GM19395 (cell line): ENCODE measurements around the gene CBY2.
"Not testable (repeated sequence)": the region's sequence is repeated elsewhere in the genome, so short reads cannot be mapped to it uniquely, and the experiment has no call there.

Experiments used
- ATAC-seq: cut with Tn5 transposase; IDR thresholded peaks from one replicate; pipeline ENCODE4 v1.9.1; 2021; ENCODE audit warnings: mild to moderate bottlenecking, moderate library complexity; ENCODE audit not compliant: unreplicated experiment

The CBY2 gene, protein sequence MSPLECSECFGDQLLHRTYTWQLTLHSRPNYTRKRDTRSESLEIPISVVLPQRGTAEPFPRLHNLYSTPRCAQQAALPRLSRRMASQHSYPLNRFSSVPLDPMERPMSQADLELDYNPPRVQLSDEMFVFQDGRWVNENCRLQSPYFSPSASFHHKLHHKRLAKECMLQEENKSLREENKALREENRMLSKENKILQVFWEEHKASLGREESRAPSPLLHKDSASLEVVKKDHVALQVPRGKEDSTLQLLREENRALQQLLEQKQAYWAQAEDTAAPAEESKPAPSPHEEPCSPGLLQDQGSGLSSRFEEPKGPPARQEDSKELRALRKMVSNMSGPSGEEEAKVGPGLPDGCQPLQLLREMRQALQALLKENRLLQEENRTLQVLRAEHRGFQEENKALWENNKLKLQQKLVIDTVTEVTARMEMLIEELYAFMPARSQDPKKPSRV

GRCh38 chr13:45702088-45702487 is at the start of gene CBY2:
Gene CBY2 (plus strand): TSS chr13:45702320. CDS start chr13:45702391, 71 bp downstream.
- no peak for ATAC-seq

GRCh38 chr13:45654633-45655349 is 47.3 kb upstream of the CBY2 start:
- ATAC-seq, result no peak

- no peak for ATAC-seq
Measured at GRCh38 chr13:45658586-45659235, 43.4 kb upstream of the CBY2 start.

- no peak for ATAC-seq
Measured at GRCh38 chr13:45659536-45659935, 42.6 kb upstream of the CBY2 start.

DNA sequence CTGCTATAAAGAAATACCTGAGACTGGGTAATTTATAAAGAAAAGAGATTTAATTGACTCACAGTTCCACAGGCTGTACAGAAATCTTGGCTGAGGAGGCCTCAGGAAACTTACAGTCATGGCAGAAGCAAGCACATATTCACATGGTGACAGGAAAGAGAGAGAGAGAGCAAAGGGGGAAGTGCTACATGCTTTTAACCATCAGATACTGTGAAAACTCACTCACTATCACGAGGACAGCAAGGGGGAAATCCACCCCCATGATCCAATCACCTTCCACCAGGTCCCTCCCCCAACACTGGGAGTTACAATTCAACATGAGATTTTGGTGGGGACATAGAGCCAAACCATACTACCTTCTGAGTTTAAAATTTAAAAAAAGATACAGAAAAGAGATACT is 41.7 kb upstream of the CBY2 start:
- ATAC-seq, result not testable (repeated sequence)

DNA sequence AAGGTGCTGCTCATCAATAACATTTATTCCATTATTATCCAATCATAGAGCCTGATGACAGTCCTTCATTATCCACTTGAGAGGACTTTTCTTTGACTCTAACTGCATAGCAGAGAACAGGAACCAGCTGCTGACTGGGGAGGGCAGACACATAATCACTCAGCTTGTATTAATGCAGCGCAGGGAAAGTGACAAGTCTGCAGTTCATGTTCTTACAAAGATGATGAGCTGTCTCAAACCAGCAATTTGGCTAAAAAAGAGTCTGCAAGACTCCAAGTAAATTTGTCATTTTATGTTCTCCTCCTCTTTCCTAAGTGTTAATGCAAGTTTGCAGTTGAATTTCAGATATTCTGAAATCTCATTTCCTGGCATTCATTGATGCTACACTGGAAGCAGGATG is 40.0 kb upstream of the CBY2 start:
- ATAC-seq, result no peak

DNA sequence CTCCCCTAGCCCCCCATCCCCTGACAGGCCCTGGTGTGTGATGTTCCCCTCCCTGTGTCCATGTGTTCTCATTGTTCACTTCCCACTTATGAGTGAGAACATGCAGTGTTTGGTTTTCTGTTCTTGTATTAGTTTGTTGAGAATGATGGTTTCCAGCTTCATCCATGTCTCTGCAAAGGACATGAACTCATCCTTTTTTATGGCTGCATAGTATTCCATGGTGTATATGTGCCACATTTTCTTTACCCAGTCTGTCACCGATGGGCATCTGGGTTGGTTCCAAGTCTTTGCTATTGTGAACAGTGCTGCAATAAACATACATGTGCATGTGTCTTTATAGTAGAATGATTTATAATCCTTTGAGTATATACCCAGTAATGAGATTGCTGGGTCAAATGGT is 39.2 kb upstream of the CBY2 start:
- not testable (repeated sequence) for ATAC-seq

GRCh38 chr13:45669626-45670025 is 32.5 kb upstream of the CBY2 start:
- ATAC-seq, result not testable (repeated sequence)

DNA sequence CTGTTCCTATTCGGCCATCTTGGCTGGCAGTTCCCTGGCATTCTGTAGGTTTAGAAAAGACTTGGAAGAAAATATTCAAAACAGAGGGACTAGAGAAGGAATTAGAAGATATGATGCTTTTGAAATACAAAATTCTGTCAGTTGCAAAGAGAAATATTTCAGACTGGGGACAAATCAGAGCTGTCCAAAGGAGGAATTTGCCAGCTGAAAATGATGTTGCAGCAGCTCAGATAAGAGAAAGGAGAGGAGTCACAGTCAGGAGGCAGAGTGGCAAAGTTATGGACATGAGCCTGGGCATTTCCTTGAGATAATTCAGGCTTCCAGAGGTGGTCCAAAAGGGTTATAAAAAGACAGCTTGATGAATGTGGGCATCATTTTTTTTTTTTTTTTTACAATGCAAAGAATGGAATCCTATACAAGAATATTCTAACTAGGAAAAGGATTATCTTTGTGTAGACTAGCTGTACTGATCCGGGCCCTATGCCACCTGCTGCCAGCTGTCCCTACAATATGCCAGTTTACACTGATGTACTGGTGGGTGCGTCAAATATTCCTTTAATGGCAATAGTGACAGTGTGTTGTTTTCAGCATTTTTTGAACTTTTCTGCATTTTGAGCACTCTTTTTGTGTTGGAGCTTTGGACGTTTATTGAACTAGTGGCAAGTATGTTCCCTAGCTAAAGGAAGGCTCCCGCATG is 31.8 kb upstream of the CBY2 start:
- ATAC-seq, result no peak

DNA sequence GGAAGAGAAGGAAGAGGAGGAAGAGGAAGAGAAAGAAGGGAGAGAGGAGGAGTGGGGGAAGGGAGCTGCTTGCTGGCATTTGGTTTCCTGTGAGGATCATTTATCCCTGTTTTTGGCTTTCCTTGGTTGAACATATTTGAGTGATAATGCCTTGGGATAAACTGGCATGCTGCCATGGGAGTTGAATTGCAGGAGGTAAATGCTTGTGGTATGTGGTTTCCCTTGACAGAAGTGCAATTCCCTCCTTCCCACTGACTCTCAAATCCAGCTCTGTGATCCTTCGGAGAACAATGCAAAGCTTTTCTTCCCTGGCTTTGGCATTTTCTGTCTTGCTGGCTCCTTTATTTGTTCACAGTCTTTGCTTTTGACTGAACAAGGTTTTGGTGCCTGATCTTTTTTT is 27.2 kb upstream of the CBY2 start:
- ATAC-seq, result no peak

GRCh38 chr13:45678282-45678681 is 23.8 kb upstream of the CBY2 start:
- no peak for ATAC-seq

DNA sequence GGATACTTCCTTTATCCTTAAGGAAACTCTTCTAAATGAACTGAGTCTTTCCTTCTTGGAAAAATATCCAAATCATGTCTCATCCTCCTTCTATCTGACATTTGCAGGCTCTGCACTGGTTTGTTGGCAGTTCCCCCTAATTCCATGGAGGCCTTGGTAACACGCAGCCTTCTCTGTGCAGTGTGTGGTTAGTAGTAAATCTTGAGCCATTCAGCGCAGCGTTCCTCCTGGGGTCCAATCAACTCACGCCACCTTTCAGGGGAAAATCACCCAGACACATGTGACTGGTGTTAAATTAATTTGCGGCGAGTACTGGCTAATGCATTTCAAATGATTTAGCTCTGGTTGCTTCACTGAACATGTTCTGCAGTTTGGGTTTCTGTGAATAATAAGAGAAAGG is 21.0 kb upstream of the CBY2 start:
- ATAC-seq, result no peak

- ATAC-seq, result no peak
Measured at GRCh38 chr13:45682494-45683008, 19.6 kb upstream of the CBY2 start.

DNA sequence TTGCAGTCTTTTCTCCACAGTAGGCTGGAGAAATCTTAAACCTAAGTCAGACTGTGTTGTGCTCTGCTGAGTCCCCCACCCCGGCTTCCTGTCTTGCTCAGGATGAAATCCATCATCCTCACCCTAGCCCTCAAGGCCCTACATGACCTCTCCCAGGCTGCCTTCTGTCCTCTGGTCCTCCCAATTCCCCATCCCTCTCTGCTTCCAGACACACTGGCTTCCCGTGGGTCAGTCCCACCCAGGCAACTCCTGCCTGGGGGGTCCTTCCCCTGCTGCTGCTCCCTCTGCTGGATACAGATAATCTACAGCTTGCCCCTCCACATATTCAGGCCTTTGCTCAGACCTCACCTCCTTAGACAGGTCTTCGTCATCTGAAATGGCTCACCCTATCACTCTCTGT is 18.4 kb upstream of the CBY2 start:
- no peak for ATAC-seq

- ATAC-seq, result no peak
Measured at GRCh38 chr13:45688577-45688976, 13.5 kb upstream of the CBY2 start.

GRCh38 chr13:45690636-45691035 is 11.5 kb upstream of the CBY2 start:
- no peak for ATAC-seq

DNA sequence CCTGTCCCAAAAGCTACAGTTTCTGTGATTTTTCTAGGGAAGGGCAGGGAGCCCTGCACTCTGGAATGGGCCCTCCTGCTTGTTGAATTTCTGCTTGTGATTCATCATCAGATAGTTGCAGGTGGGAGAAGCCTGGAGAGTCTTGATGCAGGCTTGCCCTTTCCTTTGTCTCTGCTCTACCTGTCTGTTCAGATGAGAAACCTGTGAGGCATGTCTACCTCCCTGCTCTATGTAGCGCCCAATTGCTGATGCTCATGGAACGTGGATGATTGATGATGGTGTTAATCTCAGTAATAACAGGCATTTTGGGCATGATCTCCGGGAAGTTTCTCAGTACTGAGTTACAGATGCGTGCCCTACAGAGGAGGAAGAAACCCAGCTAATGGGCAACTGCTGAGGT is 10.9 kb upstream of the CBY2 start:
- ATAC-seq, result no peak

- no peak for ATAC-seq
Measured at GRCh38 chr13:45691667-45692066, 10.5 kb upstream of the CBY2 start.

- peak; percentile 51 for ATAC-seq
Measured at GRCh38 chr13:45695198-45695730, 6.9 kb upstream of the CBY2 start.

GRCh38 chr13:45696610-45697226 is 5.4 kb upstream of the CBY2 start:
- ATAC-seq, result peak; percentile 35
